Fibroblast of skin of abdomen (primary cell): Measurements from ENCODE around the gene KRTAP4-7.
"Not testable (repeated sequence)": the region's sequence is repeated elsewhere in the genome, so short reads cannot be mapped to it uniquely, and the experiment has no call there.

ENCODE experiments used
- DNase-seq: peaks from one replicate; pipeline ENCODE4 v3.0.0-alpha.2; 2013

KRTAP4-7 gene

GRCh38 chr17:41111151-41111885 lies 27.4 kb downstream of the KRTAP4-7 start:
- DNase-seq = no peak

- peak; percentile 66 for DNase-seq
These were observed 32.3 kb downstream of the KRTAP4-7 start for GRCh38 chr17:41116297-41116696.

DNA sequence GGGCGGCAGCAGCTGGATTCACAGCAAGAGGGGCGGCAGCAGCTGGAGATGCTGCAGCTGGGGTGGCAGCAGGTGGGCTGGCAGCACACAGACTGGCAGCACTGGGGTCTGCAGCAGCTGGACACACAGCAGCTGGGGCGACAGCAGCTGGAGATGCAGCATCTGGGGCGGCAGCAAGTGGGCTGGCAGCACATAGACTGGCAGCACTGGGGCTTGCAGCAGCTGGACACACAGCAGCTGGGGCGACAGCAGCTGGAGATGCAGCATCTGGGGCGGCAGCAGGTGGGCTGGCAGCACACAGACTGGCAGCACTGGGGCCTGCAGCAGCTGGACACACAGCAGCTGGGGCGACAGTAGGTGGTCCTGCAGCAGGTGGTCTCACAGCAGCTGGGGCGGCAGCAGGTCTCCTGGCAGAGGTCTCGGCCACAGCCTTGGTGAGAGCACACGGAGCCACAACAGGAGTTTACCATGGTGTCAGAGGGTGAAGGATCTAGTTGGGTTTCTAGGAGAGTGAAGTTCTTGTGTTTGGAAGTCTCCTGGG lies 34.0 kb downstream of the KRTAP4-7 start, which contains the start of gene KRTAP4-11:
Gene KRTAP4-11, minus strand, starts transcription at position 528 of the 541 bp plus-strand sequence. Its CDS starts 58 bp downstream, at position 470.
- DNase-seq = not testable (repeated sequence)

DNA sequence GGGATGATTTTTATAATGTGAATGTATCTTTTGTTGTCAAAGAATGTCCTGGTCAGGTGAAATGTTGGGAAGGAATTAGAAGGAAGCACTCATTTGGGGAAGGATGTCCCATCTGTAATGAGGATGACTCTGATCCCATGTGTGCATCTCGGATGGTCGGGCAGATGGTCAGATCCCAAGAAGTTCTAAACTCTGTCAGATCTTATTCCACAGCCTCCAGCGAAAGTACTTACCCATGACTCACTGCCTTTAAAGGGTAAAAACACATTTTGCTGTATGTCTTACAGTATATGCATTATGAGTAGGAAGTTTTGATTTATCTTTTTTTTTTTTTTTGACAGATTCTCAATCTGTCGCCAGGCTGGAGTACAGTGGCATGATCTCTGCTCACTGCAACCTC lies 34.8 kb downstream of the KRTAP4-7 start:
- peak; percentile 42 for DNase-seq

GRCh38 chr17:41119696-41120690 lies 36.0 kb downstream of the KRTAP4-7 start:
- peak; percentile 63 for DNase-seq

GRCh38 chr17:41121742-41122141 lies 37.8 kb downstream of the KRTAP4-7 start:
- no peak for DNase-seq

DNA sequence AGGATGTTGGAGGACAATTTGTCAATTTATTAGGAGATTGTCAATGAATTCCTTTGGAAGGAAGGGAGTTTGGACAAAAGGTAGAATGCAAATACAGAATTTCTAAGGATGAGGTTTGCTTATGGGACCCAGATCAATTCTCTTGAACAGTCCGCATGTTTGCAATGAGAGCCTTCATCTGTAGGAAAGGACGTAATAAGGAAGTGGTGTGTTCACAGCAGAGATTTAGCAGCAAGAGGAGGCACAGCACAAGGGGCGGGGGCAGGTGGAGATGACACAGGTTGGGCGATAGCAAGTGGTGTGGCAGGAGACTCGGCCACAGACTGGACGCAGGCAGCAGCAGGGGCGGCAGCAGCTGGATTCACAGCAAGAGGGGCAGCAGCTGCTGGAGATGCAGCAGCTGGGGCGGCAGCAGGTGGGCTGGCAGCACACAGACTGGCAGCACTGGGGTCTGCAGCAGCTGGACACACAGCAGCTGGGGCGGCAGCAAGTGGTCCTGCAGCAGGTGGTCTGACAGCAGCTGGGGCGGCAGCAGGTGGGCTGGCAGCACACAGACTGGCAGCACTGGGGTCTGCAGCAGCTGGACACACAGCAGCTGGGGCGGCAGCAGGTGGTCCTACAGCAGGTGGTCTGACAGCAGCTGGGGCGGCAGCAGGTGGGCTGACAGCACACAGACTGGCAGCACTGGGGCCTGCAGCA lies 39.5 kb downstream of the KRTAP4-7 start:
- not testable (repeated sequence) for DNase-seq

DNA sequence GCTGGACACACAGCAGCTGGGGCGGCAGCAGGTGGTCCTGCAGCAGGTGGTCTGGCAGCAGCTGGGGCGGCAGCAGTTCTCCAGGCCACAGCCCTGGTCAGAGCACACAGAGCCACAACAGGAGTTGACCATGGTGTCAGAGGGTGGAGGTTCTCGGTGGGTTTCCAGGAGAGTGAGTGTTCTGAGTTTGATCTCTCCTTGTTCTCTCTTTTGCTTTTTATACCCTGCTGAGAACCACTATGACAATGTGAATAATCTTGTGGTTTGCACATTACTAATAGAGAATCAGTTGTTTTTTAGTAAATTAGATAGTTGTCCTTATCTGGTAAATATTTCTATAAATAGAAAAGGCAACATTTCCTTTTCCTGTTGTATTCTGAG lies 40.0 kb downstream of the KRTAP4-7 start, which contains the start of gene KRTAP4-12:
Gene KRTAP4-12, minus strand, starts transcription at position 192 of the 381 bp plus-strand sequence. Its CDS starts 60 bp downstream, at position 132.
- DNase-seq = not testable (repeated sequence)

DNA sequence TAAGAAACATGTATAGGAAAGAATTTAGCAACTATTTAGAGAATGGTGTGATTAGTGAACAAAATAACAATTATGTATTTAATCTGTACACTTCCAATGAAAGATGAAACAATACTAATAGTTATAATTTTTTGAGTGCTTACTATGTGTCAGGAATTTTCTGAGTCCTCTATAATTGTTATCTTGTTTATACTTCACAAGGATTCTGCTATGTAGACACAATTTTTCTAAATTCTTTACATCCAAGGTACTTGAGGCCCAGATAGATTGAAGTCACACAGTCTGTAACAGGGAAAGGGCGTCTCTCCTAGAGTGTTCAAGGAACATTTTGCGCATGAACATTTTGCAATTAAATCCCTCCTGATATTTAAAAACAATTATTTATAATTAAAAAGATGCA lies 41.1 kb downstream of the KRTAP4-7 start:
- DNase-seq = no peak

DNA sequence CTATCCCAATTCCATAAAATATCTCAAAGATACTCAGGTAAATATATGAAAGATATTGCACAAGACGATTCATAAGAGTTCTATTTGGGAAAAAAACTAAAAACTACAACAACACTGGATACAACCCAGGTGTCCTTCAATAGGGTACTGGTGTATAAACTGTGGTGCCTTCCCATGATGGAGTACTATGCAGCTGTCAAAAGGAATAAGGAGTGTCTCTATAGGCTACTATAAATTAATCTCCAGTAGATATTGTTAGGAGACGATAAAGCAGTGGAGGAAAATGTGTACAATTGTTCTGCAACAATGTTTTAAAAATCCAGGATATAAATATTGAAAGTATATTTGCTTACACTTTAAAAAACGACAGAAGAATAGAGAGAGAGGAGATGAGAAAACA lies 42.5 kb downstream of the KRTAP4-7 start:
- no peak for DNase-seq

GRCh38 chr17:41127371-41127770 lies 43.4 kb downstream of the KRTAP4-7 start:
- DNase-seq = no peak

DNA sequence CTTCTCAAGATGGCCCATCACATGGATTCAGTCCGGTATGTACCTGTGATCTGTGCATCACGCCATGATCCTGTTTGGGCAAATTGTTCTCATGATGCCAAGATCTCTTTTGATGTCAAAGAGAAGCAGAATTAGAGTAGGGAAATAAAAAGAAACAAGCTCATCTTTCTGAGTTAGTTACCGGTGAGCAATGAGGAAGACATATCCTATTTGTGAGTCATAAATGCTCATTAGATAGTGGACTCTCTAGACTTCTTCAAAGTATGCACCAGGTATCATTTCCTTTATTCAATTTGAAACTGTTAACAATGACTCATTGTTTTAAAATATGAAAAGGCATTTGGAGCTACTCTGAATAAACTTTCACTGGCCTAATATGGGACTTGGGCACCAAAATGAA lies 48.0 kb downstream of the KRTAP4-7 start:
- DNase-seq = peak; percentile 40

DNA sequence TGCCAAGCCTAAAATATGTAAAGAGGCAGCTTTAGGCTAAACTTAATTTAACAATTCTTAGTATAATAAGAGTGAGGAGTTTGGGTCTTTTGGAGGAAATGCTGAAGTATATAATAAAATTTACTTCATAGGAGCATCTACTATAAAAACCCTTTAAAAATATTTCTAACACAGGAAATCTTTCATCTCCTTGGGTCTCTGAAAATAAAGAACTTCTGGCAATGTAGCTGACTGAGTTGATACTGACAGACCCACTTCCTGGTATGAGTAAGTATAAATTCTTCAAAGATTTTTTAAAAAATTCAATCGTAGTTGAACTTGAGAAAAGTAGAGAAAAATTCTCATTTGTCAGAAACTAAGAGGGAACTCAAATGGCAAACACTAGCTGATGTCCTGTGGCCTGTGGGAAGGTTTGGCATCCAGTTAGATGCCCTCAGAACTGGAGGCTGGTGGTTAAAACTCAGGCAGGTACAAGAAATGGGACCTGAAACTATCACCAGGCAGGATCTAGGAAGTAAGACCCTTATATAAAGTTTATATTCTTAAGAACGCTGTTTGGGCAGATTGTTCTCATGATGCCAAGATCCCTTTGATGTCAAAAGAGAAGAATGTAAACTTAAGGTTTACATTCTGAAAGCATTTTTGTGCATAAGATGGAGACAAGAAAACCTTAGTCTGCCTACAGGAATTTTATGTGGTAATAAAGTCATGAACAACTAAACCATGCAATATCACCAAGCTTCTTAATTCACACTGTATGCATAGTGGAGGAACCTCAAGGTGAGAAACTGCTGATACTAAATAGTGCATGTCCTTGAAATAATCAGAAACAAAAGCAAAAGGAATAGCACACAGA lies 50.2 kb downstream of the KRTAP4-7 start:
- peak; percentile 31 for DNase-seq
